GM10847 (cell line): ENCODE results near the gene LRRC9.

Experiments used
- POLR2A ChIP-seq: IDR thresholded peaks from 2 replicates; pipeline ENCODE4 v1.6.1; 2011; ENCODE audit not compliant: insufficient read length; ENCODE audit errors: extremely low read depth

Gene LRRC9

DNA sequence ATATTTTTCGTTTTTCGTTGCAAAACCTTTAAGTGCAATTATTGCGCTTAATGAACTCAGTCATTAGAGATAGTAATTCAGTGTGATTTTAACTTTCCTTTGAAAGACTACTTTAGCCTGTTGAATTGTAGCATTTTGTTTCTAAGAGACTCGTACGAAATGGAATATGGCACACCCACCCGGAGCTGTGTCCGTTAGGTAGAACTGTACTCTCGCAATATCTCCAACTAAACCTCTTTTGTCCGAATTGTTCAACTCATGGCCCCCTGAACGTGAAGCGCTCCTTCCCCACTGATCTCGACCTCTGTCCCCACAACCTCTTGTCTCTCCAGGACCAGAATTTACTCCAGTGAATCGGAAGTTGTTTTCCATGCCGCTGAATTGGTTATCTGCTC is 172.6 kb downstream of the LRRC9 start:
- no peak for TF ChIP-seq POLR2A

DNA sequence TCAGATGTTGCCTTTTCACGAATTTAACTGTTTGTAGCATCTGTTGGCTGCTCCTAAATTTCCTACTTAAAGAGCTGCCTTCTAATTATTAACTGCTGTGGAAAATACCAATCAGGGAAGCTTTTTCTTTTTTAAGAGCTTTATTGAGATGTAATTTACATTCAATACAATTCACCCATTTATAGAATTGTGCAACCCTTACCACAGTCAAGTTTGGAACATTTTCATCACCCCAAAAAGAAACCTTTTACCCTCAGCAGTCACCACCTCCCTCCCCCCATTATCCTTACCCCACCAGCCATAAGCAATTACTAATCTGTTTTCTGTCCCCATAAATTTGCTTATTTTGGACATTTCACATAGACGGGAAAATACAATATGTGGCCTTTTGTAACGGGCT is 173.1 kb downstream of the LRRC9 start:
- TF ChIP-seq POLR2A = no peak

DNA sequence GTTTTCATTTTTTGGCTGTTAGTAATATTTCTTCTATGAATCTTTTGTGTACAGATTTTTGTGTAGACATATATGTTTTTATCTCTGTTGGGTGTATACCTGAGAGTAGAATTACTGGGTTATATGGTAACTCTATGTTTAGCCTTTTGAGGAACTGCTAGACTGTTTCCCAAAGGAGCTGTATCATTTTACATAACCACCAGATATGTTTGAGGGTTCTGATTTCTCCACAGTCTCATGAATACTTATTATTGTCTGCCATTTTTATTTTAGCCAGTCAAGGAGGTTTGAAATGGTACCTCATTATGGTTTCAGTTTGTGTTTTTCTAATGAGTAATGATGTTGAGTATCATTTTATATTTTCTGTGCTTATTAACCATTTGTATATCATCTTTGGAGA is 173.7 kb downstream of the LRRC9 start:
- TF ChIP-seq POLR2A = no peak

DNA sequence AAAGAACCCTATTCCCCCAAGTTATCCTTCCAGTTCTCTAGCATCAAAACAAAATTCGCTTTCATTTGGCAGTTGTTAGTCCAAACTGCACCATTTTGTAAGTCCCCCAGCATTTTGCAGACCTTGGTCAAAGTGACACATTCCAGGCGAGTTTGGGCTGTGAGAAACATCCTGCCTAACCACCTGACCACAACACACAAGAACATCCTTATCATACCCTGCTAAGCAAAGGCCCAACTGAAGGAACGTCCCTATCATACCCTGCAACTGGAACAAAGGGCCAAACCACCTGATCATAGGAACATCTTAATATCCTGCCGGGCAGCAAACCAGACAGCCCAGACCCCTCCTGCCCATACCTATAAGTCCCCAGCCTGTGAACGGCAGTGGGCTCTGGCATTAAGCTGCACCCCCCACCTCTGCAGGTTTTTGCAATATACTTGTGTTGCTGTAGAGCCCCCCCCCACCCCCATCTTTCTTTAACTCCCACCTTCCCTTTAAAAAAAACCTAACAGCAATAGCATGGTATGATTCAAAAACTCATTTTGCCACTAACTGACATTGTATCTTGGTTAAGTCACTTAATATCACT is 174.5 kb downstream of the LRRC9 start:
- no peak for TF ChIP-seq POLR2A

DNA sequence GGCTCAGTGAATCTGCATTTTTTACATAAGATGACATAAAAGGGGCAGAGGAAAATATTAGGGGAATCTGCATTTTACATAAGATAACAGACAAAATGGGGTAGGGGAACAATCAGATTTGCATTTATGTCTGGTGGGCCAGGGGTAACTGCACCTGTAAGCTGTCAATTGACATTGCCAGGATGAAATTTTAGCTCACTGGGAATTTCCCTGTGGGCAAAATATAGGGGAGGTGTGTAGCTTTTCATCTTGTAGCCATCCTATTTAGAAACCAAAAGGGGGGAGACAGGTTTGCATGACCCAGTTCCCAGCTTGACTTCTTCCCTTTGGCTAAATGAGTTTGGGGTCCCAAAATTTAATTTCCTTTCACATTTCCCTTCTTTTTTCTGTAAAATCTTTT is 175.3 kb downstream of the LRRC9 start:
- no peak for TF ChIP-seq POLR2A

DNA sequence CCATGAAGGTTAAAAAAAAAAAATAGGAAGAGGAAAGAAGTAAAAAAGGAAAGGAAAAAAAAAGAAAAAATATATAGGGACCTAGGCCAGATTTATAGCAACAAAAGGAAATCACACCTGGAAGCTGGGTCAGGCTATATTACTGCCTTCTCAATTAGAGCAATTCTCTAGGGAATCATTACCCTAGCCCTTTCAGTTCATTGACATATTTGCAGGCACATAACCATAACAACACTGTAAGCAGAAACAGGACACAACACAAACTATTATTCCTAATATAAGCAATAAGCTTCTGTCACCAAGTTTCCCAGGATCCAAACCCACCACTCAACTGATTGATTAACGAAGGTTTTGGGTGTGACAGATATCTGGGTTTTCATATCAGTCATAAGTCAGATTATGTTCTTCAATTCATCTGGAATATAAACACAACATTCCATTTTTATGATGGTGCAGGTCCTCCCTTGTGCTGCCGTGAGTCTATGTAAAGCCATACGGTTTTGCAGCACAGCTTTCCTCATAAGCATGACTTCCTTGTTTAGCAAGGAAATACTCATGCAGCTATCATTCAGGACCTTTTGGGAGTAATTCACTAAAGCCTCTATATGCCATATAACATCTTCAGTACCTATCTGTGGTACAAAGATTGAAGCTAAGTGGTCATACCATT is 176.0 kb downstream of the LRRC9 start:
- TF ChIP-seq POLR2A = no peak

DNA sequence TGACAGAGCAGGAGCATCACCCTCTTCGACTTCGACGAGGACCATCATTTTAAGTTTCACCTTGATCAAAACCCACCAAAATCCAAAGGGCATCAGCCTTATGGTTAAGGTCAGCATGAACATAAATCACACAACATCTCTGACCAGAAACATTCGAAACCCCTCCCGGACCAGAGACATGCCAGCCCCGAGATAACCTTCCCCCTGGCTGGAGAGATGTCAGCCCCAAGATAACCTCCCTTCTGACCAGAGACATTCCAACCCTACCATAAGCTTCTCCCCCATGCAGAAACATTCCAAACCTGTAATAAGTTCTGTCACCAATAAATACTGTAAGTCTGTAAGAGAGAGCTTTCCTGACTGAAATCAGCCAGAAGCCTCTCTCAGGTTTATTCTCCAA is 178.0 kb downstream of the LRRC9 start:
- no peak for TF ChIP-seq POLR2A

DNA sequence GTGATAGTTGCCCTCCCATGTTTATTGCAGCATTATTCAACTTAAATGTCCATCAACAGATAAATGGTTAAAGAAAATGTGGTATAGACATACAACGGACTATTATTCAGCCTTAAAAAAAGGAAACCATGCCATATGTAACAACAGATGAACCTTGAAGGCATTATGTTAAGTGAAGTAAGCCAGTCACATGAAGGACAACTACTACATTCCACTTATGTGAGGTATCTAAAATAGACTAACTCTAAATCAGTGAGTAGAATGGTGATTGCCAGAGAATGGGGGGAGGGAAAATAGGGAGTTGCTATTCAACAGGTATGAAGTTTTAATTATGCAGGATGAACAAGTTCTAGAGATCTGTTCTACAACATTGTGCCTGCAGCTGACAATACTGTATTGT is 181.8 kb downstream of the LRRC9 start:
- TF ChIP-seq POLR2A = no peak

DNA sequence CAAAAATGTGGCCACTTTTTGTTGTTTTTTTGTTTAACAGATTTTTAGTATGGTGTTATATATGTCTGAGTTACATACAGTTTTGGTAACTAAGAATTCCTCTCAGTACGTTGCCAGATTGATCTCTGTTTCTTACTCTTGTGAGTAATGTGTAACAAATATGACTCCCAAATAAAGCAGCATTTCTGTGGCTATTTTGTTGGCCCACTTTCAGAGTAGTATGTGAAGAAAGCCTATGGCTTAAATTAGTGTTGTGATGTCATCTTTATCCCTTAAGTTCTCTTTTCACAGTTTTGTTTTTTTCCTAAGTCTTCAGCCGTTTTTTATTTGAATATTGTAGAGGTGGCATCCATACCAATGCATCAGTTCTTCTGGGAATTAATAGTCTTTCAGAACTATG is 182.4 kb downstream of the LRRC9 start:
- no peak for TF ChIP-seq POLR2A

DNA sequence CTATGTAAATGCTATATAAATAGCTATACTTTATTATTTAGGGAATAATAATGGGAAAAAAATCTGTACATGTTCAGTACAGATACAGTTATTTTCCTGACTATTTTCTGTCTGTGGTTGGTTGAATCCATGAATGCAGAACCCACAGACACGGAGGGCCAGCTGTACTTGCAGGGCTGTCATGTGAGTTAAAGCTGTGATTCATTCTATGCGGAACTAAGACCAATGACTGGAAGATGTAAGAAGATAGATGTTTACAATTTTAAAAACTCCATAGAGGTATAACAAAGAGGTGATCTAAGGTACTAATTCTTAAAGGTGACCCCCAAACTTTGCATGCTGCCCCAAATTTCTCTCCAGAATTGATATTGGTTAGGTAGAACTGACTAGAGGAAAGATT is 186.4 kb downstream of the LRRC9 start:
- TF ChIP-seq POLR2A = no peak

DNA sequence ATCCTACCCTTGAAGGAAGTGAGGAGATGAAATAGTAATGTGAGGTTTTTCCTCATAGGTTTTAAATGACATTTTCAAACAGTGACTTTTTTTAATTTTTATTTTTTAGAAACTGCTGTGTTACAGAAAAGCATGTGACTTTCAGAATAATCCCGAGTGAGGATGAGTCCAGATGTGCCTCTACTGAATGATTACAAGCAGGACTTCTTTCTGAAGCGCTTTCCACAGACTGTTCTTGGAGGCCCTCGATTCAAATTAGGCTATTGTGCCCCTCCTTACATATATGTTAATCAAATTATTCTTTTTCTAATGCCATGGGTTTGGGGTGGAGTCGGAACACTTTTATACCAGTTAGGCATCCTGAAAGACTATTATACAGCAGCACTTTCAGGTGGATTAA is 187.5 kb downstream of the LRRC9 start:
- TF ChIP-seq POLR2A = no peak

DNA sequence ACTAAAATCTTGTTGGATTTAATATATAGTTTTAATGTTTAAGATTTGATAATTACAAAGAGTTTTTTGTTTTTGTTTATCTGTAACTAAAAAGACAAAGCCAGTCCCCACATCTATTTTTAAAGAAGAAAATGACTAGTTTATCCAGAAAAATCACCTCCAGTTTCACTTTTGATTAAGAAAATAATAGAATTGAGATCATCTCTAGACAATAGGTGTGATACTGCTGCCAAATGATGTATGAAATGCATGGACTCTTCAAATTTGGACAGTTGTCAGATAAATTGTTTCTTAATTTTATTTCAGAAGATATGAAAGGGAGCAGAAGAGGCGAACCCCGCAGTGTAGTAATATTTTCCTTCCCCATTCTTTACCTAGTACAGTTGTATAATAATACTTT is 191.8 kb downstream of the LRRC9 start:
- no peak for TF ChIP-seq POLR2A
